Naive thymus-derived CD4-positive, alpha-beta T cell (primary cell): ENCODE data around the gene SLC29A1. TPM values are rescaled to one million over a fixed set of nuclear protein-coding genes. Genes with fewer than 3 reads are reported as not detected.

ENCODE experiments used
- ATAC-seq: fragments of 150-1000 bp; cut with Tn5 transposase; 2 replicates; pipeline ENCODE4 v1.10.0; 2021; ENCODE audit warnings: mild to moderate bottlenecking, moderate library complexity
- CTCF ChIA-PET: fragments of 350-600 bp; sonication (Branson Sonifier 250); formaldehyde crosslinking; loops from one replicate; lab custom pipeline; 2021; ENCODE audit warnings: antibody characterized with exemption; lab: Charles Lee
- POLR2A ChIA-PET: fragments of 350-600 bp; sonication (Branson Sonifier 250); formaldehyde crosslinking; loops from one replicate; lab custom pipeline; 2021; ENCODE audit warnings: antibody characterized with exemption, inconsistent platforms; lab: Charles Lee
- DNase-seq, 9 donors: peaks; one replicate each; pipeline versions ENCODE4 v3.0.0 to v3.0.0-alpha.2; 2020 to 2022; ENCODE audit warnings: mixed read lengths in 1 of 9
- H3K27ac ChIP-seq: one replicate; pipeline ENCODE4 v1.7.0; 2013; ENCODE audit warnings: mild to moderate bottlenecking, low read depth, low read length, moderate library complexity
- H3K27me3 ChIP-seq, 2 donors: one replicate each; pipeline ENCODE4 v1.7.0; 2013; ENCODE audit warnings: low read length in 2 of 2, mild to moderate bottlenecking in 2 of 2, moderate library complexity in 2 of 2; ENCODE audit not compliant: control insufficient read depth in 2 of 2, insufficient read depth in 2 of 2
- H3K36me3 ChIP-seq, 3 experiments: 1 replicate in 2 of 3; 2 replicates in 1 of 3; pipeline ENCODE4 v1.7.0; 2013; ENCODE audit warnings: low read length in 3 of 3, mild to moderate bottlenecking in 3 of 3, moderate library complexity in 1 of 3; ENCODE audit not compliant: insufficient read depth in 3 of 3, control insufficient read depth in 2 of 3
- H3K4me1 ChIP-seq, 2 donors: one replicate each; pipeline ENCODE4 v1.7.0; 2013; ENCODE audit warnings: low read length in 2 of 2, mild to moderate bottlenecking in 2 of 2, moderate library complexity in 1 of 2; ENCODE audit not compliant: control insufficient read depth in 2 of 2, insufficient read depth in 2 of 2
- H3K4me3 ChIP-seq: 2 replicates; pipeline ENCODE4 v1.7.0; 2013; ENCODE audit warnings: mild to moderate bottlenecking, low read length
- H3K9me3 ChIP-seq, 3 experiments: 1 replicate in 2 of 3; 2 replicates in 1 of 3; pipeline ENCODE4 v1.7.0; 2013; ENCODE audit warnings: low read length in 3 of 3; ENCODE audit not compliant: control insufficient read depth in 2 of 3
- H3K27ac Mint-ChIP-seq, 9 donors: one replicate each; pipeline ENCODE4 v1.8.0; 2020 to 2022; ENCODE audit warnings: mixed read lengths in 9 of 9, mild to moderate bottlenecking in 8 of 9, moderate library complexity in 5 of 9, inconsistent platforms in 2 of 9
- H3K27me3 Mint-ChIP-seq, 5 donors: one replicate each; pipeline ENCODE4 v1.8.0; 2021 to 2022; ENCODE audit warnings: mixed read lengths in 5 of 5, mild to moderate bottlenecking in 1 of 5
- H3K36me3 Mint-ChIP-seq, 5 donors: one replicate each; pipeline ENCODE4 v1.8.0; 2020 to 2022; ENCODE audit warnings: mixed read lengths in 5 of 5, mild to moderate bottlenecking in 3 of 5, inconsistent platforms in 1 of 5
- H3K4me1 Mint-ChIP-seq, 7 donors: one replicate each; pipeline ENCODE4 v1.8.0; 2020 to 2022; ENCODE audit warnings: mixed read lengths in 7 of 7, mild to moderate bottlenecking in 3 of 7, inconsistent platforms in 1 of 7
- H3K4me3 Mint-ChIP-seq, 10 donors: one replicate each; pipeline ENCODE4 v1.8.0; 2020 to 2022; ENCODE audit warnings: mild to moderate bottlenecking in 10 of 10, mixed read lengths in 10 of 10, moderate library complexity in 6 of 10, inconsistent platforms in 2 of 10
- H3K9me3 Mint-ChIP-seq, 11 donors: one replicate each; pipeline ENCODE4 v1.8.0; 2020 to 2022; ENCODE audit warnings: mixed read lengths in 11 of 11, mild to moderate bottlenecking in 4 of 11, inconsistent platforms in 1 of 11, moderate library complexity in 1 of 11
- intact Hi-C, 2 donors: fragments of 100-400 bp; cut with micrococcal nuclease; formaldehyde crosslinking; loops; one replicate each; pipeline ENCODE4 v1.15.1; 2023
- polyA plus RNA-seq, 2 donors: library from polyadenylated mRNA; unstranded; fragments of 300-500 nt; fragmentation: Illumina TruSeq; gene quantifications; one replicate each; pipeline ENCODE4 v1.2.3, GENCODE V29; 2021
- total RNA-seq, 6 experiments: library from RNA in 5 of 6; stranded (reverse) in 5 of 6; gene quantifications; 1 replicate in 5 of 6; 2 replicates in 1 of 6; pipeline ENCODE4 v1.2.3 and lab custom pipeline; 2021 to 2026

The SLC29A1 gene
- total and polyA plus RNA-seq, 7 experiments from 2014 or later = 0.84 to 41.1 (median 1.8) TPM

DNA sequence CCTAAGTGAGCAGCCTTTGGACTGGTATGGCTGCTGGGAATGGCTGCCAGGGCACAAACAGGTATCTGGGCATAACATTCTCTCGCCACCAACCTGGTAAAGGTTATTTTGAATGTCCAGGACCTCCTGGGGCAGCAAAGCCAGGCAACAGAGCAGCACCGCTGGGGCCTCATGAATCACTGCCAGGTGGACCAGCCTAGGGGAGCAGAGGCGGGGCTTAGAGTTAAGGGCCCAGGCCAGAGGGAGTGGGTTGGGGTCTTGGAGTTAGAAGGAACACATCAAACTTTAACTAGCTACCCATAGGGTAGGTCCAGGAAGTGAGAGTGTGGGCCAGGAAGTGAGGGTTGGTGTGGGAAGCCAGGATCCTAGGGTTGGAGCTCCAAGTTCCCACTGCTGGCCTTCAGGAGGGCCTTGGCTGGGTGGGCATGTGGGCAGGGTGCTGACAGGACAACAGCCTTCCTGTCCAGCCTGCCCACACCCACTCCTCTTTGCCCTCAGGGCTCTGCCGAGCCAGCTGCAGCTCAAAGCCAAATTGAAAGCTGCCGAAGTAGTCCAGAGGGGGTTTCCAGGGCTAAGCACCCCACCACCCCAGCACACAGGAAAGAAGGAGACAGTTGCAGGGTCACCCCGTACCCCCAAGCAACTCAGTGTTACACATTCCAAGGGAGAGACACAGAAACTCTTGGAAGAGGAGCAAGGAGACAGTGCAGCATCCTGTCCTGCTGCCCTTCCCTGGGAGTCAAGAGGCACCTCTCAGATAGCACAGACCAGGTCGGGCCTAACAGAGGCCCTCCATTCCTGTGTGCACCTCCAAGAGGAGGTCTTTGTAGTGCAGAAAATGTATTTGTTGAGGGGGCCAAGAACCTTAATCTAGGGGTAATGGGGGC is 39.3 kb downstream of the SLC29A1 start:
- ATAC-seq (no peak), DNase-seq (no peak)
- Histone ChIP-seq H3K27ac (peak overlapping the region; percentile 97), H3K27me3 (no peaks in the 10 kb centered on the region), H3K4me3 (peak overlapping the region; percentile 85), H3K9me3 (no peaks in the 10 kb centered on the region), H3K36me3 (peaks cover 0 to 26% (median 0%) of the 10 kb centered on the region in 3 experiments), H3K4me1 (peaks cover 30 to 34% of the 10 kb centered on the region in 2 donors)
- ChIA-PET CTCF (interaction anchor here (0.9 to 1.5 kb wide), 5 partner anchors 9 to 38 kb away, joined by 3 to 6 read pairs (median 3); partner anchors contain the start of genes HSP90AB1 and SLC29A1), POLR2A (interaction anchor here (1.0 to 3.2 kb wide), 4 partner anchors 9 to 15 kb away, joined by 3 to 35 read pairs (median 4); partner anchors contain the start of gene HSP90AB1)
- peak overlapping the region; percentile 65 to 95 (median 91) for H3K27ac Mint-ChIP-seq
- H3K9me3 Mint-ChIP-seq = peaks cover 0 to 2% (median 0%) of the 10 kb centered on the region in 11 donors
- intact Hi-C loops = no loop called here
- no peaks in the 10 kb centered on the region for H3K27me3 Mint-ChIP-seq
- peaks cover 32 to 55% (median 46%) of the 10 kb centered on the region in 7 donors for H3K4me1 Mint-ChIP-seq
- H3K4me3 Mint-ChIP-seq = peak overlapping the region; percentile 81 to 99 (median 94)
- peaks cover 0 to 26% (median 5%) of the 10 kb centered on the region in 5 donors for H3K36me3 Mint-ChIP-seq

DNA sequence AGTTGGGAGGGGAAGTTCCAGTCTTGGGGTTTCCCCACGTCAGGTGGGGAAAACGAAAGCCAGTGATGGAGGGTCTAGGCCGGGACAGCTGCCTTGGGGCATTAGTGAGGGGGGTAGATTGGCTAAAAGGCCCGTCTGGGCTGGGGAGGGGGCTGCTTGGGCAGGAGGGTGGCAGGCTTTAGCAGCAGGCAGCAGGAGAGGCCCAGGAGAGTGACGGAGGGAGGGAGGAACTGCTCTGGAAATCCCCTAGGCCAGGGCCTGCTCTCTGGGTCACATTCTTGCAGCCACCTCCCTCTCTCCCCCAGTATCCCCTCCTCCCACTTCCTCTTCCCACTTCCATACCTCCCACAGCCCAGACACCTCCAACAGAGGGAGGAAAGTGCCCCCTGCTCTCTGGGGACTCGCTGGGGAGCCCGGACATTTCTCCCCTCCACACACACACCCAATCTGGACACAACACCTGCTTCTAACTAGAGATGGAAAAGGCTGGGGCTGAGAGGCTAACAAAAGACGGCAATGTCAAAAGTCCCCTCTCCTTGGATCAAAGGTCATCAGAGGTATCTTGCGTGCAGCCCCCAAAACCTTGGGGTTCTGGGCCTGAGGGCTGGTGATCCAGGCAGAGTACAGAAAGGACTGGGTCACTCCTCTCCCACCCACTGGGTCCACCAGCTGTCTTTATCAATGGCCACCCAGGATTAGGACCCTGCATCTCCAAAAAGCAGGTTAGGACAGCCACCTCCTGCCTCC is 40.1 kb downstream of the SLC29A1 start:
- ATAC-seq = peak; percentile 28
- Mint-ChIP-seq H3K27me3 (peaks cover 0 to 5% (median under 1%) of the 10 kb centered on the region in 5 donors), H3K27ac (peak overlapping the region; percentile 90 to 96 (median 92)), H3K36me3 (peaks cover 0 to 22% (median 5%) of the 10 kb centered on the region in 5 donors), H3K4me1 (peaks cover 30 to 49% (median 38%) of the 10 kb centered on the region in 7 donors), H3K4me3 (peak overlapping the region; percentile 81 to 99 (median 94)), H3K9me3 (no peaks in the 10 kb centered on the region)
- Histone ChIP-seq H3K36me3 (peaks cover 0 to 24% (median 0%) of the 10 kb centered on the region in 3 experiments), H3K27me3 (peaks cover 0 to 3% of the 10 kb centered on the region in 2 donors), H3K27ac (peak overlapping the region; percentile 97), H3K9me3 (no peaks in the 10 kb centered on the region), H3K4me1 (peaks cover 30% of the 10 kb centered on the region in 2 donors), H3K4me3 (peak overlapping the region; percentile 85)
- peak in 1 of 9 donors; percentile 42 for DNase-seq
- CTCF ChIA-PET = no interaction called here
- POLR2A ChIA-PET = interaction anchor here (1.6 to 3.7 kb wide), 5 partner anchors 9 to 21 kb away, joined by 4 to 35 read pairs (median 12); partner anchors contain the start of gene HSP90AB1
- intact Hi-C loops = loop anchor here in 1 of 2 donors (2.0 kb wide), 2 partner anchors 25 to 123 kb away; partner anchors contain the start of gene CDC5L

DNA sequence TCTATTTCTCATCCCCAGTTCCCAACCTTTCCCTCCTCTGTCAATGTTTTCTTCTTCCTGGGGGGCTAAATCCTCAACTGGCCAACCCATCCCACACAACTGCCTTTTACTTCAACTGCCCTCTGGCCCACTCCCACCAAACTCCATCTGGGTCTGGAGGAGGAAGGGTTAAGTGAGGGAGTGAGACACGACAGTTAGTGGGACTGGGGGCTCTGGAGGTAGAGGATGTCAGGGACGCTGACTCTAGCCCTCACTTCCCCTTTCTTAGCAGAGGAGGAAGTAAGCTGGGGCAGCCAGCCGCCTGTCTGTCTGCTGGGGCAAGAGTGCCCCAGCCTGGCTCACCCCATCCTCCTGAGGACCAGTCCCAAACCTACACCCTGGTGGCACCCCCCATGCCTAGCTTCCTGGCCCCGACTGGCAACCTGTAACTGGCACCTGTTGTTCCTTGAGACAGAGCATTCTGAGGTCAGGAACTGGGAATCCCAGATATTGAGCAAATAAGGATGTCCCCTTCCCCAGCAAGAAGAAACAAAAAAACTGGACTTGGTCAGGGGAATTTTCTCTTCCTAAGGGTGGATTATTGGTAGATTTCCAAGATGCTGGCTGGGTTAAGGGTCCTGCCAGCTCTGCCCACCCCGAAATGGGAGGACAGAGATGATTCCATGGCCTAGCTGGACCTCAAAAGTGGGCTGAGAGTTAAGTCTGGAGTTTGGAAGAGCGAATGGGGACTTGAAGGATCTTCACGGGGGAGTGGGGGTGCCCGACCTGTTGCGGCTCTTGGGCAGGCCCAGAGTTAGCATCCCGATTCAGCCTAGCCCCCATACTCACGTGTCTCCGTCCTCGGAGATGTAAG is 41.0 kb downstream of the SLC29A1 start:
- intact Hi-C loops = loop anchor here (1.0 to 2.0 kb wide), 9 partner anchors 7 to 137 kb away; partner anchors contain the start of genes CDC5L (in 2 of the 2), SLC29A1 (in 2 of the 2), SLC35B2 (in 2 of the 2) and AARS2 (in 1 of the 2)
- Mint-ChIP-seq H3K9me3 (no peaks in the 10 kb centered on the region), H3K27ac (peak overlapping the region; percentile 90 to 96 (median 92)), H3K4me3 (peak overlapping the region; percentile 81 to 99 (median 94)), H3K27me3 (peaks cover 7 to 14% (median 9%) of the 10 kb centered on the region in 5 donors), H3K4me1 (peaks cover 30 to 51% (median 36%) of the 10 kb centered on the region in 7 donors), H3K36me3 (peaks cover 0 to 18% (median 5%) of the 10 kb centered on the region in 5 donors)
- peaks cover 30% of the 10 kb centered on the region in 2 donors for H3K4me1 ChIP-seq
- DNase-seq (no peak), ATAC-seq (peak; percentile 31)
- peak overlapping the region; percentile 97 for H3K27ac ChIP-seq
- ChIA-PET CTCF (interaction anchor here (0.7 to 1.2 kb wide), 4 partner anchors 8 to 44 kb away, joined by 3 to 5 read pairs (median 4); partner anchors contain the start of gene HSP90AB1), POLR2A (interaction anchor here (1.2 to 3.7 kb wide), 5 partner anchors 9 to 41 kb away, joined by 4 to 33 read pairs (median 8); partner anchors contain the start of genes HSP90AB1 and SLC29A1)
- no peaks in the 10 kb centered on the region for H3K9me3 ChIP-seq
- peaks cover 0 to 3% of the 10 kb centered on the region in 2 donors for H3K27me3 ChIP-seq
- H3K36me3 ChIP-seq = peaks cover 0 to 18% (median 0%) of the 10 kb centered on the region in 3 experiments
- H3K4me3 ChIP-seq = peak overlapping the region; percentile 85

DNA sequence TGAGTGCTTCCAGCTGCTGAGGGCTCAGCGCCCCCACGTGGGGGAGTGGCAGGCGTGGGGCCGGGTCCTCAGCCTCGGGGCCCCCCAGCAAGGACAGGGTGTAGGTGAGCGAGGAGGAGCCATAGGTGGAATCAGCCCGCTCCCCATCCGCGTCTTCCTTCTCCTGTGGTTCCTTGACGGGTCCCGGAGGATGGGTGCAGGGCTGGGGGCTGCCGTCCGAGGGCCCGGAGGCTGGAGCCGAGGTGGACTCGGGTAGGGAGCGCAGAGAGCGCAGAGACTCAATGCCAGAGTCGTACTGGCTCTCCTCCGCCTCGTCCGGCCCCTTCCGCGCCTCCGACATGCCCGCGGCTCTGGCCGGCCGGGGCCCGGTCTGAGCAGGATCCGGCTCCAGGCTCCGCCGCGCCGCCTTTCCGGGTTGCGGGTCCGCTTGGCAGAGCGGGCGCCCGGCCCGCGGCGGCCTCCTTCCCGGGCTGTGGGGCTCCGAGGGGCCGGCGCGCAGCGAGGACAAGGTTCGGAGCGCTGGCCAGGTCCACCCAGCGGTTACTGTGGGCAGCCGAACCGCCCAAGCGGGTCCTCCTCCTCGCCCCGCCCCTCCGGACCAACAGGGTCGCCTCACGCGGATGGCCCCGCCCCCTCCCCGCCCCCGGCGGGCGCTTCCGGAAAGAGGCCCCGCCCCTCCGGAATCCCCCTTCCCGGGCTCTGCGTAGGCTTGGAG is 41.8 kb downstream of the SLC29A1 start, which contains the start of gene NFKBIE:
Gene NFKBIE, minus strand, starts transcription at position 545 of the 715 bp plus-strand sequence. Its CDS starts 205 bp downstream, at position 340.
- no peaks in the 10 kb centered on the region for H3K9me3 Mint-ChIP-seq
- H3K4me3 Mint-ChIP-seq = peak within 1 kb of the TSS; percentile 87 to 99 (median 94)
- H3K4me3 ChIP-seq = peak within 1 kb of the TSS; percentile 85
- peaks cover 0 to 13% (median 0%) of the 10 kb centered on the region in 3 experiments for H3K36me3 ChIP-seq
- H3K36me3 Mint-ChIP-seq = peaks cover 0 to 18% (median 5%) of the 10 kb centered on the region in 5 donors
- H3K4me1 Mint-ChIP-seq = peaks cover 32 to 57% (median 43%) of the 10 kb centered on the region in 7 donors
- intact Hi-C loops = loop anchor here (1.0 to 2.0 kb wide), 9 partner anchors 8 to 138 kb away; partner anchors contain the start of genes CDC5L (in 2 of the 2), SLC29A1 (in 2 of the 2), SLC35B2 (in 2 of the 2) and AARS2 (in 1 of the 2)
- ATAC-seq (peak; percentile 92), DNase-seq (peak; percentile 87 to 99 (median 93))
- peaks cover 30% of the 10 kb centered on the region in 2 donors for H3K4me1 ChIP-seq
- ChIA-PET POLR2A (interaction anchor here (1.2 to 3.7 kb wide), 5 partner anchors 10 to 41 kb away, joined by 4 to 33 read pairs (median 8); partner anchors contain the start of genes HSP90AB1 and SLC29A1), CTCF (interaction anchor here (1.0 to 5.2 kb wide), 4 partner anchors 9 to 44 kb away, joined by 3 to 50 read pairs (median 4); partner anchors contain the start of gene HSP90AB1)
- peak within 1 kb of the TSS; percentile 90 to 96 (median 92) for H3K27ac Mint-ChIP-seq
- H3K27me3 Mint-ChIP-seq = peaks cover 15 to 22% (median 16%) of the 10 kb centered on the region in 5 donors
- peak within 1 kb of the TSS; percentile 97 for H3K27ac ChIP-seq
- no peaks in the 10 kb centered on the region for H3K9me3 ChIP-seq
- H3K27me3 ChIP-seq = peaks cover 0 to 8% of the 10 kb centered on the region in 2 donors
